HFFc6 (cell line): ENCODE measurements around the gene F10. TPM values are rescaled to one million over a fixed set of nuclear protein-coding genes. Genes with fewer than 3 reads are reported as not detected.

Source experiments
- DNase-seq: peaks from one replicate; pipeline ENCODE4 v3.0.0-alpha.2; 2018
- H3K27ac Mint-ChIP-seq: 2 replicates; pipeline ENCODE4 v1.8.0; 2020; ENCODE audit warnings: mild to moderate bottlenecking, mixed read lengths
- H3K27me3 Mint-ChIP-seq: 2 replicates; pipeline ENCODE4 v1.8.0; 2021; ENCODE audit warnings: mild to moderate bottlenecking, moderate library complexity, mixed read lengths; ENCODE audit not compliant: insufficient read depth
- H3K36me3 Mint-ChIP-seq: 2 replicates; pipeline ENCODE4 v1.8.0; 2021; ENCODE audit warnings: low read depth, mixed read lengths
- H3K4me1 Mint-ChIP-seq: 2 replicates; pipeline ENCODE4 v1.8.0; 2020; ENCODE audit warnings: low read depth, mixed read lengths
- H3K4me3 Mint-ChIP-seq: 2 replicates; pipeline ENCODE4 v1.8.0; 2020; ENCODE audit warnings: mild to moderate bottlenecking, moderate library complexity, mixed read lengths
- H3K9me3 Mint-ChIP-seq: 2 replicates; pipeline ENCODE4 v1.8.0; 2020; ENCODE audit warnings: mild to moderate bottlenecking, mixed read lengths
- CTCF ChIP-seq: fragments of 200-600 bp; sonication (generic); IDR thresholded peaks from 2 replicates; pipeline ENCODE4 v1.5.0; 2021; ENCODE audit warnings: antibody characterized with exemption, mild to moderate bottlenecking
- total RNA-seq, 6 experiments: library from RNA; stranded (reverse); fragmentation: NEBNext Ultra II Directional; extraction: Animal tissue kit (Norgen Biotek cat#: 25700); gene quantifications; 2 replicates in 1 of 6; 3 replicates in 5 of 6; pipeline ENCODE4 v1.2.3, GENCODE V29; 2021

F10 gene
- total RNA-seq, 6 experiments from 2014 or later: 10.2 to 21.3 (median 10.8) TPM

- no peak for TF ChIP-seq CTCF
- H3K9me3 Mint-ChIP-seq: peaks cover 5% of the 10 kb centered on the region
- no peak overlapping the region for H3K4me3 Mint-ChIP-seq
- no peak for DNase-seq
- no peaks in the 10 kb centered on the region for H3K36me3 Mint-ChIP-seq
- peaks cover 6% of the 10 kb centered on the region for H3K4me1 Mint-ChIP-seq
- no peak overlapping the region for H3K27ac Mint-ChIP-seq
- H3K27me3 Mint-ChIP-seq: peaks cover 21% of the 10 kb centered on the region
Measured at GRCh38 chr13:113112893-113113845, 9.4 kb upstream of the F10 start.

GRCh38 chr13:113113846-113114271 lies 8.7 kb upstream of the F10 start:
- TF ChIP-seq CTCF: no peak
- H3K27me3 Mint-ChIP-seq: peaks cover 21% of the 10 kb centered on the region
- peaks cover 5% of the 10 kb centered on the region for H3K9me3 Mint-ChIP-seq
- H3K27ac Mint-ChIP-seq: no peak overlapping the region
- no peak overlapping the region for H3K4me3 Mint-ChIP-seq
- H3K4me1 Mint-ChIP-seq: peaks cover 6% of the 10 kb centered on the region
- no peak for DNase-seq
- no peaks in the 10 kb centered on the region for H3K36me3 Mint-ChIP-seq

- Mint-ChIP-seq H3K27me3 (peaks cover 21% of the 10 kb centered on the region), H3K27ac (no peak overlapping the region), H3K4me3 (no peak overlapping the region), H3K9me3 (no peaks in the 10 kb centered on the region), H3K4me1 (peaks cover 6% of the 10 kb centered on the region), H3K36me3 (no peaks in the 10 kb centered on the region)
- TF ChIP-seq CTCF: no peak
- no peak for DNase-seq
Measured at GRCh38 chr13:113114511-113115362, 7.9 kb upstream of the F10 start.

GRCh38 chr13:113115363-113116205 lies 7.0 kb upstream of the F10 start:
- peaks cover 21% of the 10 kb centered on the region for H3K27me3 Mint-ChIP-seq

More at GRCh38 chr13:113115363-113116205, 7.0 kb upstream of the F10 start:
- H3K9me3 Mint-ChIP-seq: no peaks in the 10 kb centered on the region
- no peak for DNase-seq
- H3K27ac Mint-ChIP-seq: no peak overlapping the region
- no peak overlapping the region for H3K4me3 Mint-ChIP-seq
- peaks cover 6% of the 10 kb centered on the region for H3K4me1 Mint-ChIP-seq
- no peaks in the 10 kb centered on the region for H3K36me3 Mint-ChIP-seq
- TF ChIP-seq CTCF: no peak
